ENCODE measurements around the gene SEC24D. TPM values are rescaled to one million over a fixed set of nuclear protein-coding genes. Genes with fewer than 3 reads are reported as not detected.

The SEC24D gene
- total and polyA plus RNA-seq, 9 of the 15 experiments (the other 6 are each of a cell fraction or from before 2014, with no cell fraction given) = 7.1 to 22.5 (median 11.3) TPM

DNA sequence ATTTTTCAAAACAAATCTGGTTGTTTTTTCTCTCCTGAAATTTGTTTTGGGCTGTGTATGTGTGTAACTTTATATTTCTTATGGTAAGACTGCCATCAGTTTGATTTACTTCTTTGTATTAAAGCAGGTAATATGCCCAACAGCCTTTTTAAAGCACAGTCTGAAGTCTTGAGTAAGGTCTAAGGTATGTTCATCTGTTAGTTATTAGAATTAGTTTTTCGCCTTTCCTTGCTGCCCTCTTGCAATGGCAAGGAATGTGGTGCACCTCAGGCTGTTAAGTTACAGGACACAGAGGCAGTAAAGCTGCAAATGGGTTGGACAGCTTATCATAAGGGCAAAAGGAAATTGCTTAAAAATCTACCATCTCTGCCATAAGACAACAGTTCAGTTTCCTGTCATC, 79.0 kb downstream of the SEC24D start:
- Histone ChIP-seq H3K4me2 (ENCODE audit: insufficient read depth, low read length) (no peak overlapping the region), H3K4me1 (replicated peaks in 1 of 2; ENCODE audit: control insufficient read depth in 2 of 2, insufficient read depth in 2 of 2, low read length in 2 of 2) (no peaks in the 10 kb centered on the region), H3K9me1 (ENCODE audit: control insufficient read depth, insufficient read depth, low read length) (no peaks in the 10 kb centered on the region), H2AFZ (ENCODE audit: low read depth, low read length) (no peak overlapping the region), H3K9me3 (replicated peaks; ENCODE audit: control insufficient read depth, insufficient read depth, low read depth, low read length) (no peaks in the 10 kb centered on the region), H3K4me3 (no peak overlapping the region), H3K36me3 (ENCODE audit: control insufficient read depth, insufficient read depth, low read length) (peaks cover 18% of the 10 kb centered on the region), H4K20me1 (replicated peaks; ENCODE audit: control insufficient read depth, insufficient read depth, low read length) (no peaks in the 10 kb centered on the region), H3K27ac (ENCODE audit: extremely low read depth, low read depth, low read length) (no peak overlapping the region), H3K27me3 (ENCODE audit: control insufficient read depth in 2 of 2, insufficient read depth in 2 of 2, low read length in 2 of 2) (no peaks in the 10 kb centered on the region), H3K9ac (ENCODE audit: insufficient read depth in 1 of 2, low read depth in 2 of 2, low read length in 2 of 2) (no peak overlapping the region), H3K79me2 (ENCODE audit: control insufficient read depth, insufficient read depth, low read length) (no peaks in the 10 kb centered on the region)
- no TSS peak for BruUV-seq (replicated peaks)
- in situ Hi-C loops (cut with MboI) = no loop called here
- TF ChIP-seq, protein P1, sequence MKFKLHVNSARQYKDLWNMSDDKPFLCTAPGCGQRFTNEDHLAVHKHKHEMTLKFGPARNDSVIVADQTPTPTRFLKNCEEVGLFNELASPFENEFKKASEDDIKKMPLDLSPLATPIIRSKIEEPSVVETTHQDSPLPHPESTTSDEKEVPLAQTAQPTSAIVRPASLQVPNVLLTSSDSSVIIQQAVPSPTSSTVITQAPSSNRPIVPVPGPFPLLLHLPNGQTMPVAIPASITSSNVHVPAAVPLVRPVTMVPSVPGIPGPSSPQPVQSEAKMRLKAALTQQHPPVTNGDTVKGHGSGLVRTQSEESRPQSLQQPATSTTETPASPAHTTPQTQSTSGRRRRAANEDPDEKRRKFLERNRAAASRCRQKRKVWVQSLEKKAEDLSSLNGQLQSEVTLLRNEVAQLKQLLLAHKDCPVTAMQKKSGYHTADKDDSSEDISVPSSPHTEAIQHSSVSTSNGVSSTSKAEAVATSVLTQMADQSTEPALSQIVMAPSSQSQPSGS (CRISPR knock-in tag; IDR thresholded peaks at IDR 0.05) = no peak
- TF ChIP-seq ELF2 (CRISPR knock-in tag; IDR thresholded peaks at IDR 0.05) (no peak), NFXL1 (CRISPR knock-in tag; IDR thresholded peaks at IDR 0.05) (no peak), OTX1 (CRISPR knock-in tag; IDR thresholded peaks at IDR 0.05) (no peak), POLR2B (IDR thresholded peaks at IDR 0.05; ENCODE audit: low read depth, partially characterized antibody) (no peak), KLF6 (CRISPR knock-in tag; IDR thresholded peaks at IDR 0.05; ENCODE audit: borderline replicate concordance) (no peak), ZNF764 (CRISPR knock-in tag; IDR thresholded peaks at IDR 0.05; ENCODE audit: low read depth) (no peak), ZNF778 (CRISPR knock-in tag; IDR thresholded peaks at IDR 0.05) (no peak), TFAP4 (CRISPR knock-in tag; IDR thresholded peaks at IDR 0.05; ENCODE audit: borderline replicate concordance) (no peak), ZNF134 (CRISPR knock-in tag; conservative IDR thresholded peaks at IDR 0.05) (no peak), DNMT1 (IDR thresholded peaks at IDR 0.05) (no peak), KHSRP (IDR thresholded peaks at IDR 0.05) (no peak), FOXK2 (conservative IDR thresholded peaks at IDR 0.05 in 1 of 2, IDR thresholded peaks at IDR 0.05 in 1 of 2; ENCODE audit: low read depth in 2 of 2) (no peak), NCOA2 (IDR thresholded peaks at IDR 0.05; ENCODE audit: partially characterized antibody in 2 of 2) (no peak), ZNF217 (CRISPR knock-in tag; IDR thresholded peaks at IDR 0.05) (no peak)
- DNase-seq (ENCODE audit: extremely low read depth in 1 of 4, low spot score in 3 of 4) (no peak), ATAC-seq (no peak), FAIRE-seq (no peak)
- CTCF ChIA-PET (ENCODE audit: low intra/inter-chr PET ratio) = no interaction called here
- WGBS (ENCODE audit: insufficient coverage, low coverage, missing lambda C conversion rate) = 90% methylated on average over 1 of the region's 1 CpG
- intact Hi-C loops (cut with micrococcal nuclease) = no loop called here
- POLR2A ChIA-PET = interaction anchor here (1.2 kb wide), 1 partner anchor 11 kb away, joined by 5 read pairs; no protein-coding TSS in a partner anchor
